ENCODE measurements around the gene FGD1.

GRCh38 chrX:54447461-54447860 is 48.6 kb downstream of the FGD1 start:
- TF ChIP-seq CTCF (IDR thresholded peaks at IDR 0.05; ENCODE audit: low read depth, low read length, poor library complexity, severe bottlenecking) (no peak), EZH2phosphoT487 (IDR thresholded peaks at IDR 0.05; ENCODE audit: borderline replicate concordance, low read length) (no peak)
